Measurements from ENCODE around the gene NATD1.
A peak's percentile ranks its signal among the peaks of the same experiment; 100 is the strongest.
"Not testable (repeated sequence)": the region's sequence is repeated elsewhere in the genome, so short reads cannot be mapped to it uniquely, and the experiment has no call there.

NATD1 gene

DNA sequence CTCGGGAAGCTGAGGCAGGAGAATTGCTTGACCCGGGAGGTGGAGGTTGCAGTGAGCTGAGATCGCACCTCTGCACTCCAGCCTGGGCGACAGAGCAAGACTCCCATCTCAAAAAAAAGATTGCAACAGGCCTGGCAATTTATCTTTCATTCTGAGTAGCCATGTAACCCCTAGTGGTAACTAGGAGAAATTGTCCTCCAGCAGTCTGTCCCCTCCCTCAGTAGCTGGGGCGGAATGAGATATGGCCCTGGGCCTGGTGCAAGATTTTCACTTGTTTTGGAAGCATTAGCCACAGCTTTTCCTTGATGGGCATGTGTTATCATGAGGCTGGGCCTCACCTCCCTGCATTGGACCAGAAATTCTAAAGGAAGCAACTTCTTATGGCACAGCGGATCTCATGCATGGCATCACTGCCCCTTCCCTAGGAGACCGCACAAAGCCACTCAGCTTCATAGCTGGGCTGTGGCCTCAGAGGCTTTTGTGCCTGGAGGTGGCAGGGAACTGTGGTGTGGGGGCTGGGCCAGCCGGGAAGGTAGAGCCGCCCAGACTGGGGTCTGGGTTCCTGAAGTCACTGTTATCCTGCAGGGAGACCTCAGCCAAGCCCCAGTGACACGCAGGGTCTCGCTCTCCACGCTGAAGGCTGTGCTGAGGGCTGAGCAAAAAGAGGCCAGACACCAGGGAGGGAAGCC, 13.4 kb downstream of the NATD1 start:
- no peaks in the 10 kb centered on the region for H3K27me3 Mint-ChIP-seq
- ATAC-seq (ENCODE audit: low read depth) (peak; percentile 62), DNase-seq (ENCODE audit: low spot score in 2 of 2) (no peak)
- H3K4me1 Mint-ChIP-seq: peaks cover 11% of the 10 kb centered on the region
- peaks cover 3% of the 10 kb centered on the region for H3K9me3 Mint-ChIP-seq
- no peaks in the 10 kb centered on the region for H3K36me3 Mint-ChIP-seq
- H3K27ac Mint-ChIP-seq: no peak overlapping the region
- no peak overlapping the region for H3K4me3 Mint-ChIP-seq

DNA sequence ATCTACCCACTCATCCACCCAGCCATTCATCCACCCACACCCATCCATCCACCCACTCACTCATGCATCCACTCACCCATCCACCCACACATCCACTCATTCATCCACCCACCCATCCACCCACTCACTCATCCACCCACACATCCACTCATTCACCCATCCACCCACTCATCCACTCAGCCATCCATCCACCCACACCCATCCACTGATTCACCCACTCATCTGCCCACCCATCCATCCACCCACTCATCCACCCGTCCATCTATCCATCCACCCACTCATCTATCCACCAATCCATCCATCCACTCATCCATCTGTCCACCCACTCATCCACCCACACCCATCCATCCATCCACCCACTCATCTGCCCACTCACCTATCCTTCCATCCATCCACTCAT, 17.3 kb downstream of the NATD1 start:
- Mint-ChIP-seq H3K4me1 (peaks cover 9% of the 10 kb centered on the region), H3K4me3 (no peak overlapping the region), H3K27me3 (no peaks in the 10 kb centered on the region), H3K36me3 (peaks cover 9% of the 10 kb centered on the region), H3K9me3 (peaks cover 12% of the 10 kb centered on the region), H3K27ac (no peak overlapping the region)
- DNase-seq (ENCODE audit: low spot score in 2 of 2) (no peak), ATAC-seq (ENCODE audit: low read depth) (no peak)

DNA sequence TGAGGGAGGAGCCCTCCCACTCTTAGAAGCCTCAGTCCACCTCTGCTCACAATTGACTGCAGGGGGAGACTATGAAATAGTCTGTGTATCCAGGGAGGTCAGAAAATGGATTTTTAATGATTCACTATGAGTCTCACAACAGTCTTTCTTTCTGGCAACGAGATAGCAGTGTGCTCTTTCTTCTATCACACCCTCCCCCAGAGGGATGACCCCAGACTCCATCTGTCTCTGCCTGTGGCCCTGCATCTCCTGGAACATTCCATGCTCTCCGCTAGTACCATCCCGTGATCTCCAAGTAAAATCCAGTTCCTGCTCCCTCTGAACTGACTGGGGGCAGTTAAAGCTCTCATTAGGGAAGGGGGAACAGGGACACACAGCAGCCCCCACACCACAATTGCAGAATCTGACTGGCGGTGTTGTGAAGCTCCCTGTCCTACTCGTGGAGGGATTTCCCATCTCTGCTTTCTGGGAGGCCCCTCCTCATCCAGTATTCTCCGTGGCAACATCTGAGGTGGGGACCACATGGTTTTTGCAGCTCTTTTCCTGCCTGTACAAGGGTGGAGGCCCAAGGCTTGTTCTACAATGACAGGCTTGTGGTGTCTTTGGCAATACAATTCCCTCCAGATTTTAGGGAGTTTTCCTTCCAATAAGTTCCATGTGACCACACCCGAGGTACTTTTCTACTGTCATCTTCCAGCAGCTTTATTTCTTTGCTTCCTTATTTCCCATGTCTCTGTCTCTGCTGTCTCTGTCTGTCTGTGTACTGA, 19.4 kb downstream of the NATD1 start:
- Mint-ChIP-seq H3K4me1 (peaks cover 9% of the 10 kb centered on the region), H3K36me3 (peaks cover 9% of the 10 kb centered on the region), H3K27me3 (no peaks in the 10 kb centered on the region), H3K4me3 (no peak overlapping the region), H3K9me3 (peaks cover 12% of the 10 kb centered on the region), H3K27ac (no peak overlapping the region)
- ATAC-seq (ENCODE audit: low read depth) (no peak), DNase-seq (ENCODE audit: low spot score in 2 of 2) (no peak)

DNA sequence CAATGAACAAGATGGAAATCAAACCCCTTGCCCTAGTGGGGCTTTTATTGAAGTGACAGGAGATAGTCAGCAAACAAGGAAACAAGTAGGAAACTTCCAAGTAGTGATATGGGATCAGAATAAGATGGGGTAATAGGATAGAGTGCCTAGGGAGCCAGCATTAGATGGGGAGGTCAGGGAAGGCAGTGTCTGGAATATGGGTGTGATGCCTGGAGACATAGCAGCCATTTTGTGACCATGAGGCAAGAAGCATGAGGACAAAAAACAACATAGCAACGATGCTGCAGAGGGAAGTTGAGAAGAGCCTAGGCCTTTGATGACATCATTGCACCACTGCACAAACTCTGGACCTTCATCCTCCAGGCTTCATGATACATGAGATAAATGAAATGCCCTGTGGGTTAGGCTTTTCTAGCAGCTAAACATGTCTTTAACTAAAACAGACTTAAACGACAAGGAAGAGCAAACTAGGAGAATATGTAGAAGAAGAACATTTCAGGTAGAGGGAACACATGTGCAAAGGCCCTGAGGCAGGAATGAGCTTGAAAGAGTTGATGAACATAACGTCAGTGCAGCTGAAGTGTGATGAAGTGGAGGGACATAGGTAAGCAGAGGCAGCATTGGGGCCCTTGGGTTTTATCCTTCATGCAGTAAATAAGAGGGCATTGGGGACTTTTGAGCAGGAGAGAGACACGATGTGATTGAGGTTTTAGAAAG, 21.0 kb downstream of the NATD1 start:
- Mint-ChIP-seq H3K27ac (no peak overlapping the region), H3K27me3 (no peaks in the 10 kb centered on the region), H3K4me3 (no peak overlapping the region), H3K36me3 (peaks cover 9% of the 10 kb centered on the region), H3K4me1 (peaks cover 9% of the 10 kb centered on the region), H3K9me3 (peaks cover 12% of the 10 kb centered on the region)
- DNase-seq (ENCODE audit: low spot score in 2 of 2) (no peak), ATAC-seq (ENCODE audit: low read depth) (no peak)

DNA sequence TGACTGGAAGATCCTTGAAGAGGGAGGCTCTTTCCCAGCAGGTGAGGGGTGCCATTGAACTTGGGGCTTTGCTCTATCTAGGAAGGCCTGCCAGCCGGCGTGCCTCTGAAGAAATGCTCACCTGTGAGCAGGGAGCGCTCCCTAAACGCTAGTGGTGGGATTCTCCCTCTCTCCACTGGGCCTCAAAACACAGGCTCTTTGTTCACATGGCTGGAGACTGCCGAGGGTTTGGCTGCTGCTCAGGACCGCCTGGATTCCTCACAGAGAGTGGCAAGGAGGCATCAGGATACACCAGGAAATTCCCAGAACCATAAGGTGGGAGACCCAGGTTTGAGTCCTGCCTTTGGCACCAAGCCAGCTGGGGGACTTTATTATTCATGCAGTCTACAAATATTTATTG, 21.7 kb downstream of the NATD1 start:
- H3K27me3 Mint-ChIP-seq: no peaks in the 10 kb centered on the region
- no peak overlapping the region for H3K27ac Mint-ChIP-seq
- H3K9me3 Mint-ChIP-seq: peaks cover 12% of the 10 kb centered on the region
- no peak for DNase-seq (ENCODE audit: low spot score in 2 of 2)
- no peak for ATAC-seq (ENCODE audit: low read depth)
- no peak overlapping the region for H3K4me3 Mint-ChIP-seq
- peaks cover 9% of the 10 kb centered on the region for H3K36me3 Mint-ChIP-seq
- peaks cover 9% of the 10 kb centered on the region for H3K4me1 Mint-ChIP-seq

DNA sequence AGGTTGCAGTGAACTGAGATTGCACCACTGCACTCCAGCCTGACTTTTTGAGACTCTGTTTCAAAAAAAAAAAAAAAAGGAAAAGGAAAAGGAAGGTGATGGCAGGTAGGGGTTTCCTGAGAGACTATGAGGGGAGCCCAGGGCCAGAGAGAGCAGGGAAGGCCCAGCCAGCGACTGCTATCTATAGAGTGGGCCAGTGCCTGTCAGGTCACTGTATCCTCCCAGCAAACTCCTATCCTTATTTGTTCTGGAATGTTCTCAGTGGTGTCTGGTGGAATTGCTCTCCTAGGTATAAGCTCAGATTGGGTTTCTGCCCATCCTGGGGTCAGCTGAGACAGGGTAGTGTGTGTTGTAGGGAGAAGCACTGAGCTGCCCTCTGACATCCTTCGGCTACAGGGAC, 24.4 kb downstream of the NATD1 start:
- Mint-ChIP-seq H3K27me3 (no peaks in the 10 kb centered on the region), H3K4me1 (no peaks in the 10 kb centered on the region), H3K4me3 (no peak overlapping the region), H3K9me3 (peaks cover 8% of the 10 kb centered on the region), H3K27ac (no peak overlapping the region), H3K36me3 (peaks cover 8% of the 10 kb centered on the region)
- DNase-seq (ENCODE audit: low spot score in 2 of 2): no peak
- no peak for ATAC-seq (ENCODE audit: low read depth)

DNA sequence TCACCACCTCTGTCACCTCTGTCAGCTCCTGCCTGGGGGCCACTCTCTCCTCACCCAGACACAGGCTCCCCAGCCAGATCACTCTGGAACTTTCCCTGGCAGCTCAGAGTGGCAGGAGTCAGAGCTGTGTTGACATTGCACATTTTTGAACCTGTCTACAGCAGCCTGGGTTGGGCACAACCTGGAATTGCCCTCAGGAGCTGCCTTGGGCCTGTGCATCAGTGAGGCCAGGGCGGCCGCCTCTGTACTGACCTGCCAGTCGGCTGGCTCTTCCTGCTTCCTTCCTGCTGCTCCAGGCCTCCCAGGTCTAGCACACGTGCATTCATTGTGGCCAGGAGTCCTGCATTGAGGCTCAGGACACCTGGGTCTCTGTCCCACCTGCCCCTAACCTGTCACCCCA, 25.1 kb downstream of the NATD1 start:
- no peak overlapping the region for H3K27ac Mint-ChIP-seq
- no peak for ATAC-seq (ENCODE audit: low read depth)
- DNase-seq (ENCODE audit: low spot score in 2 of 2): no peak
- H3K4me3 Mint-ChIP-seq: no peak overlapping the region
- H3K4me1 Mint-ChIP-seq: no peaks in the 10 kb centered on the region
- no peaks in the 10 kb centered on the region for H3K27me3 Mint-ChIP-seq
- H3K9me3 Mint-ChIP-seq: peaks cover 8% of the 10 kb centered on the region
- peaks cover 8% of the 10 kb centered on the region for H3K36me3 Mint-ChIP-seq

DNA sequence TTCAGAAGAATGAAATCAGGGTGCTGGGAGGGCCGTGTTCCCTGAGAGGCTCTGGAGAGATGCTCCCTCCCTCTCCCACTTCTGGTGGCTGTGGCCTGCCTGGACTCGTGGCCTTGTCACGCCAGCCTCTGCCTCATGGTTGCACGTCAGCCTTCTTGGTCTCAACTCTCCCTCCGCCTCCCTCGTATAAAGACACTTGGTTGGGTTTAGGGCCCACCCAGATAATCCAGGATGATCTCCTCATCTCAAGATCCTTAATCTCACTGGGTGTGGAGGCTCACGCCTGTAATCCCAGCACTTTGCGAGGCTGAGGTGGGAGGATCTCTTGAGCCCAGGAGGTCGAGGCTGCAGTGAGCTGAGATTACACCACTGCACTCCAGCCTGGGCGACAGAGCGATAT, 25.9 kb downstream of the NATD1 start:
- H3K4me1 Mint-ChIP-seq; DNase-seq (ENCODE audit: low spot score in 2 of 2); H3K27me3 Mint-ChIP-seq; H3K9me3 Mint-ChIP-seq; ATAC-seq (ENCODE audit: low read depth); H3K36me3 Mint-ChIP-seq; H3K4me3 Mint-ChIP-seq; H3K27ac Mint-ChIP-seq: not testable (repeated sequence)

DNA sequence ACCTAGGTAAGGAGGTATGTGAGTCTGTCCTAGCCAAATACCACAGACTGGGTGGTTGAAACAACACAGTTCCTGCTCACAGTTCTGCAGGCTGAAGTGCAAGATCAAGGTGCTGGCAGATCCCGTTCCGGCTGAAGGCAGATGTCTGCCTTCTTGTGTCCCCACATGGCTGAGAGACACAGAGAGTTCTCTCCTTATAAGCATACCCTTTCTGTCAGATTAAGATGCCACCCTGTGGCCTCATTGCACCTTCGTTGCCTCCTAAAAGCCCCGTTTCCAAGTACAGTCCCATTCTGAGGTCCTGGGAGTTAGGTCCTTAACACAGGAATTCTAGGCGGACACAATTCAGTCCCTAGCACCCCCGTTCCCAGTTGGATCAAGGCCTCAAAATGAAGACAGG, 30.1 kb downstream of the NATD1 start:
- Mint-ChIP-seq H3K27me3 (no peaks in the 10 kb centered on the region), H3K27ac (no peak overlapping the region), H3K9me3 (no peaks in the 10 kb centered on the region), H3K4me3 (no peak overlapping the region), H3K4me1 (peaks cover 2% of the 10 kb centered on the region), H3K36me3 (peaks cover 5% of the 10 kb centered on the region)
- ATAC-seq (ENCODE audit: low read depth) (no peak), DNase-seq (ENCODE audit: low spot score in 2 of 2) (no peak)

DNA sequence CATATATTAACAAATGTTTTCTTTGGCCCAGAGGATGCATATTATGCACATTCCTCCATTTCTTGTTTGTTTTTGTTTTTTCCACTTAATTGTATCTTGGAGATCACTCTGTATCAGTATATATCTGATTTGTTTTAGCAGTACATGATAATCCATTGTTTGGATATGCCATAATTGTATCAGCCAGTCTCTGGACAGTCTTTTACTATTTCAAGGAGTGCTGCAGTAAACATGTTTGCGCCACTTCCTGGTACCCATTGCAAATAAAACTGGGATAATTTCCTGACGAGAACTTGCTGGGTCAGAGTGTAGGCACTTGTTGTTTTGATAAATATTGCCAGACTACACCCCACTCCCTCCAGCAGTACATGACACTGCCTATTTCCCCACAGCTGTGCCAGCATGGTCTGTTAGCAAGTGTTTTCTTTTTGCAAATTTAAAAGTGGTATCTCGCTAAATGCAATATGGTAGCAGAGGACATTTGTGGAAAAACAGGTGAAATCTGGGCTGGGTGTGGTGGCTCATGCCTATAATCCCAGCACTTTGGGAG, 34.3 kb downstream of the NATD1 start:
- peaks cover 7% of the 10 kb centered on the region for H3K36me3 Mint-ChIP-seq
- no peak overlapping the region for H3K27ac Mint-ChIP-seq
- no peaks in the 10 kb centered on the region for H3K9me3 Mint-ChIP-seq

DNA sequence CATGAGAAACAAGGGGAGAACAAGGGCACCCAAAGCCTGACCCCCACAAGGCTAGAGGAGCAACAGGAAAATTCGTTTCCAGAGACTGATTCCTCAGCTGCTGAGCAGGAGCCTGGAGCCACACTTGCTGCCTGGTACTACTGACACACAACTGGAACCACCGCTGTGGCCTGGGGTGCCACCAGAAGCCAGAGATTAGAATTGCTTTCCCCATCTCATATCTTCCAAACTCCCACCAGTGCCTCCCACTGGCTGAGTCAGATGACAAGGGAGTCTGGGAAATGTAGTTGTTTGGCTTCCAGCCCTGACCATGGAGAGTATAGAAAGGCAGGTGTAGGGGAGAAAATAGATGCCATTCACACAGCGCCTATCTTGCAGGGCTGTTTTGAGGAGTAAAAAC, 35.1 kb downstream of the NATD1 start:
- H3K27me3 Mint-ChIP-seq: no peaks in the 10 kb centered on the region
- peaks cover 11% of the 10 kb centered on the region for H3K4me1 Mint-ChIP-seq
- H3K27ac Mint-ChIP-seq: no peak overlapping the region
- no peaks in the 10 kb centered on the region for H3K9me3 Mint-ChIP-seq
- peaks cover 7% of the 10 kb centered on the region for H3K36me3 Mint-ChIP-seq
- DNase-seq (ENCODE audit: low spot score in 2 of 2) (no peak), ATAC-seq (ENCODE audit: low read depth) (no peak)
- no peak overlapping the region for H3K4me3 Mint-ChIP-seq

More for the DNA sequence above, 34.3 kb downstream of the NATD1 start:
- H3K4me3 Mint-ChIP-seq: no peak overlapping the region
- H3K27me3 Mint-ChIP-seq: no peaks in the 10 kb centered on the region
- no peak for ATAC-seq (ENCODE audit: low read depth)
- no peak for DNase-seq (ENCODE audit: low spot score in 2 of 2)
- peaks cover 10% of the 10 kb centered on the region for H3K4me1 Mint-ChIP-seq

DNA sequence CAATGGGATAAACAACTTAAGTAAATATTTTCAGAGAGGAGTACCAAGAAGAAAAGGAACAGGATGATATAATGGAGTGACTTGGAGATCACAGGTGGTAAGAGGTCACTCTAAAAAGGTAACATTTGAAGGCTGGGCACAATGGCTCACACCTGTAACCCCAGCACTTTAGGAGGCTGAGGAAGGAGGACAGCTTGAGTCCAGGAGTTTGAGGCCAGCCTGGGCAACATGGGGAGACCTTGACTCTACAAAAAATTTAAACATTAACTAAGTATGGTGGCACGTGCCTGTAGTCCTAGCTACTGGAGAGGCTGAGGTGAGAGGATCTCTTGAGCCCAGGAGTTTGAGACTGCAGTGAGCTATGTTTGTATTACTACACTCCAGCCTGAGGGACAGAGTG, 35.9 kb downstream of the NATD1 start:
- Mint-ChIP-seq H3K27me3 (no peaks in the 10 kb centered on the region), H3K27ac (no peak overlapping the region), H3K9me3 (no peaks in the 10 kb centered on the region), H3K36me3 (peaks cover 7% of the 10 kb centered on the region), H3K4me1 (peaks cover 15% of the 10 kb centered on the region), H3K4me3 (no peak overlapping the region)
- ATAC-seq (ENCODE audit: low read depth) (no peak), DNase-seq (ENCODE audit: low spot score in 2 of 2) (no peak)

DNA sequence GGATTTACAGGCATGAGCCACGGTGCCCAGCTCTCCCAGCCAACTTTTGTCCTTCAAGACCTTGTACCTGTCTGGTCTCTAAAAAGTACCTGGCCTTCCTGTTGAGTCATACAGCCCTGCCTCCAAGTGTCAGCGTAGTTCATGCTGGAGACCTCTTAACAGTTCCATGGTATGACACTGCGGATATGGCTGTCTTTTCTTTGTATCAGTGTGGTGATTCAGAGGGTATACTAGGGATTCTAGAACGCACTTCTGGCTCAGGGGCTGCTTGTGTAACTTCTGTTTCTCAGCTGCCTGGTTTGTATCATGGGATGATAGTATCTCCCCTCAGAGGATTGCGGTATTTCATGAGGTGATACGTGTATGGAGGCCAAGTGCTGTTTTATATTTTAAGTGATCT, 37.3 kb downstream of the NATD1 start:
- Mint-ChIP-seq H3K4me1 (peaks cover 20% of the 10 kb centered on the region), H3K4me3 (peak overlapping the region; percentile 95), H3K9me3 (no peaks in the 10 kb centered on the region), H3K36me3 (peaks cover 1% of the 10 kb centered on the region), H3K27me3 (no peaks in the 10 kb centered on the region), H3K27ac (peak overlapping the region; percentile 52)
- no peak for ATAC-seq (ENCODE audit: low read depth)
- DNase-seq (ENCODE audit: low spot score in 2 of 2): no peak
